ENCODE results near the gene VWF.

The VWF gene

GRCh38 chr12:6062395-6062756, 62.1 kb downstream of the VWF start:
- Histone ChIP-seq H3K4me3 (replicated peaks; ENCODE audit: insufficient read depth, low read length) (no peak overlapping the region), H3K27ac (replicated peaks) (no peak overlapping the region), H3K27me3 (ENCODE audit: insufficient read depth, poor library complexity, severe bottlenecking) (peaks cover 5% of the 10 kb centered on the region)
- no peak for DNase-seq (ENCODE audit: low read depth in 1 of 2, low spot score in 1 of 2)
- TF ChIP-seq SPI1 (IDR thresholded peaks at IDR 0.05; ENCODE audit: borderline replicate concordance, low read depth) (no peak), GABPA (IDR thresholded peaks at IDR 0.05; ENCODE audit: low read depth) (no peak), POLR2AphosphoS5 (IDR thresholded peaks at IDR 0.05; ENCODE audit: low read depth) (no peak)
- TF ChIP-seq, protein P1, sequence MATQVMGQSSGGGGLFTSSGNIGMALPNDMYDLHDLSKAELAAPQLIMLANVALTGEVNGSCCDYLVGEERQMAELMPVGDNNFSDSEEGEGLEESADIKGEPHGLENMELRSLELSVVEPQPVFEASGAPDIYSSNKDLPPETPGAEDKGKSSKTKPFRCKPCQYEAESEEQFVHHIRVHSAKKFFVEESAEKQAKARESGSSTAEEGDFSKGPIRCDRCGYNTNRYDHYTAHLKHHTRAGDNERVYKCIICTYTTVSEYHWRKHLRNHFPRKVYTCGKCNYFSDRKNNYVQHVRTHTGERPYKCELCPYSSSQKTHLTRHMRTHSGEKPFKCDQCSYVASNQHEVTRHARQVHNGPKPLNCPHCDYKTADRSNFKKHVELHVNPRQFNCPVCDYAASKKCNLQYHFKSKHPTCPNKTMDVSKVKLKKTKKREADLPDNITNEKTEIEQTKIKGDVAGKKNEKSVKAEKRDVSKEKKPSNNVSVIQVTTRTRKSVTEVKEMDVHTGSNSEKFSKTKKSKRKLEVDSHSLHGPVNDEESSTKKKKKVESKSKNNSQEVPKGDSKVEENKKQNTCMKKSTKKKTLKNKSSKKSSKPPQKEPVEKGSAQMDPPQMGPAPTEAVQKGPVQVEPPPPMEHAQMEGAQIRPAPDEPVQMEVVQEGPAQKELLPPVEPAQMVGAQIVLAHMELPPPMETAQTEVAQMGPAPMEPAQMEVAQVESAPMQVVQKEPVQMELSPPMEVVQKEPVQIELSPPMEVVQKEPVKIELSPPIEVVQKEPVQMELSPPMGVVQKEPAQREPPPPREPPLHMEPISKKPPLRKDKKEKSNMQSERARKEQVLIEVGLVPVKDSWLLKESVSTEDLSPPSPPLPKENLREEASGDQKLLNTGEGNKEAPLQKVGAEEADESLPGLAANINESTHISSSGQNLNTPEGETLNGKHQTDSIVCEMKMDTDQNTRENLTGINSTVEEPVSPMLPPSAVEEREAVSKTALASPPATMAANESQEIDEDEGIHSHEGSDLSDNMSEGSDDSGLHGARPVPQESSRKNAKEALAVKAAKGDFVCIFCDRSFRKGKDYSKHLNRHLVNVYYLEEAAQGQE (IDR thresholded peaks at IDR 0.05; ENCODE audit: insufficient replicate concordance, low read depth): no peak
- TF ChIP-seq, protein P2, sequence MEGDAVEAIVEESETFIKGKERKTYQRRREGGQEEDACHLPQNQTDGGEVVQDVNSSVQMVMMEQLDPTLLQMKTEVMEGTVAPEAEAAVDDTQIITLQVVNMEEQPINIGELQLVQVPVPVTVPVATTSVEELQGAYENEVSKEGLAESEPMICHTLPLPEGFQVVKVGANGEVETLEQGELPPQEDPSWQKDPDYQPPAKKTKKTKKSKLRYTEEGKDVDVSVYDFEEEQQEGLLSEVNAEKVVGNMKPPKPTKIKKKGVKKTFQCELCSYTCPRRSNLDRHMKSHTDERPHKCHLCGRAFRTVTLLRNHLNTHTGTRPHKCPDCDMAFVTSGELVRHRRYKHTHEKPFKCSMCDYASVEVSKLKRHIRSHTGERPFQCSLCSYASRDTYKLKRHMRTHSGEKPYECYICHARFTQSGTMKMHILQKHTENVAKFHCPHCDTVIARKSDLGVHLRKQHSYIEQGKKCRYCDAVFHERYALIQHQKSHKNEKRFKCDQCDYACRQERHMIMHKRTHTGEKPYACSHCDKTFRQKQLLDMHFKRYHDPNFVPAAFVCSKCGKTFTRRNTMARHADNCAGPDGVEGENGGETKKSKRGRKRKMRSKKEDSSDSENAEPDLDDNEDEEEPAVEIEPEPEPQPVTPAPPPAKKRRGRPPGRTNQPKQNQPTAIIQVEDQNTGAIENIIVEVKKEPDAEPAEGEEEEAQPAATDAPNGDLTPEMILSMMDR (IDR thresholded peaks at IDR 0.05; ENCODE audit: insufficient read depth, low read length): no peak

DNA sequence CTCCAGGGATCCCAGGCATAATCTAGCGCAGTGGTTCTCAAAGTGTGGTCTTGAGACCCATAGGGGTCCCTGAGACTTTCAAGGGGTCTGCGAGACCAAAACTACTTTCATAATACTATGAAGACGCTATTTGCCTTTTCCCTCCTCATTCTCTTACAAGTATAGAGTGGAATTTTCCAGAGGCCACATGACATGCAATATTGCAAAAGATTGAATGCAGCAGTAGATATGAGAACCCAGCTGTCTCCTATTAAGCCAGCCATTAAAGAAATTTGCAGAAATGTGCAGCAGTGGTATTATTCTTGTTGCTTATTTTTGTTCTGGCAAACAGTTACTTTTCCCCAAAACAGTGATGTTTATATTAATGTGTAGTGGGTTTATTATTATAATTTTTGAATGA, 62.8 kb downstream of the VWF start:
- TF ChIP-seq POLR2AphosphoS5 (IDR thresholded peaks at IDR 0.05; ENCODE audit: low read depth) (no peak), GABPA (IDR thresholded peaks at IDR 0.05; ENCODE audit: low read depth) (no peak), SPI1 (IDR thresholded peaks at IDR 0.05; ENCODE audit: borderline replicate concordance, low read depth) (no peak)
- TF ChIP-seq, protein P1 (IDR thresholded peaks at IDR 0.05; ENCODE audit: insufficient replicate concordance, low read depth): no peak
- TF ChIP-seq, protein P2 (IDR thresholded peaks at IDR 0.05; ENCODE audit: insufficient read depth, low read length): no peak

DNA sequence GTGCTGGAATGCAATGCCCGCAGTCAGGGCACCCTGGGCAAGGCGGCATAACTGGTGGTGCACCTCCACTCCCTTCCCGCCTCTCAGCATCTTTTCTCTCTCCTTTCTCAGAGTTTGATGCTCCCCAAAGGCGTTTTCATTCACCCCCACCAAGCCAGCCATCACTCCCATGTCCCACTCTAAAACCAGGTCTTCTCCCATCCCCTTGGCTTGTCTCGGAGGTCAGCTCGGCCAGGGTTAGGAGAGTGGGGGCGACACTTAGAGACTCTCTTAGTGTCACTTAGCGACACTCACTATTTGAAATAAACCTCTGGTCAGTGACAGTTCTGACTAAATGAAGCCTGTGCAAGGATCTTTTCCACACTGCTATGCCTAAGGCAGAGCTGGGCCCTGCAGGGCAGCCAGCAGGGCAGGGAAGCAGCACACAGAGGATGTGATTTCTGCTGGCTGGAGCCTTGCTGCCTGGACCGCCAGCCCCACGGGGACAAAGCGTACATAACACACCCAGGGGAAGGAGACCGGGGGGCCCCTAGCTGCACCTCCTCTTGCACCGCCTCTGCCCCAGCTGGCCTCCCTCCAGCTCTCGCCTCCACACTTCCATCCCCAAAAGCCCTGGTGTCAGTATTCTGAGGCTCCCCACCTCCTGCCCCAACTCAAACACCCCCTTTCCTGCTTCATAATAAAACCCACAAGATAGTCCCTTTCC, 64.5 kb downstream of the VWF start:
- Histone ChIP-seq H3K27ac (replicated peaks) (no peak overlapping the region), H3K27me3 (ENCODE audit: insufficient read depth, poor library complexity, severe bottlenecking) (peaks cover 5% of the 10 kb centered on the region), H3K4me3 (replicated peaks; ENCODE audit: insufficient read depth, low read length) (no peak overlapping the region)
- TF ChIP-seq, protein P2 (IDR thresholded peaks at IDR 0.05; ENCODE audit: insufficient read depth, low read length): no peak
- TF ChIP-seq SPI1 (IDR thresholded peaks at IDR 0.05; ENCODE audit: borderline replicate concordance, low read depth) (no peak), POLR2AphosphoS5 (IDR thresholded peaks at IDR 0.05; ENCODE audit: low read depth) (no peak), GABPA (IDR thresholded peaks at IDR 0.05; ENCODE audit: low read depth) (no peak)
- TF ChIP-seq, protein P1 (IDR thresholded peaks at IDR 0.05; ENCODE audit: insufficient replicate concordance, low read depth): no peak
- DNase-seq (ENCODE audit: low read depth in 1 of 2, low spot score in 1 of 2): no peak

More for the DNA sequence above, 62.8 kb downstream of the VWF start:
- no peak overlapping the region for H3K4me3 ChIP-seq (replicated peaks; ENCODE audit: insufficient read depth, low read length)
- H3K27me3 ChIP-seq (ENCODE audit: insufficient read depth, poor library complexity, severe bottlenecking): peaks cover 5% of the 10 kb centered on the region
- no peak for DNase-seq (ENCODE audit: low read depth in 1 of 2, low spot score in 1 of 2)
- H3K27ac ChIP-seq (replicated peaks): no peak overlapping the region
